ENCODE results near the gene ATM.

- TF ChIP-seq POLR2AphosphoS5 (IDR thresholded peaks at IDR 0.05; ENCODE audit: low read depth, low read length) (no peak), POLR2A (IDR thresholded peaks at IDR 0.05; ENCODE audit: low read depth, low read length) (no peak), SPI1 (IDR thresholded peaks at IDR 0.05; ENCODE audit: low read depth, low read length) (no peak), TAF1 (IDR thresholded peaks at IDR 0.05; ENCODE audit: low read depth, low read length) (no peak), POU2F2 (IDR thresholded peaks at IDR 0.05; ENCODE audit: low read depth, low read length) (no peak)
These were observed 120.8 kb downstream of the ATM start for GRCh38 chr11:108343714-108344113.
